Astrocyte of the cerebellum (primary cell): ENCODE measurements around the gene TXLNG.

Experiments
- DNase-seq: peaks from one replicate; pipeline ENCODE4 v3.0.0-alpha.2; 2011; ENCODE audit warnings: low read depth
- H3K4me3 ChIP-seq: 2 replicates; pipeline ENCODE4 v1.5.1; 2011; ENCODE audit warnings: mild to moderate bottlenecking, low read depth, low read length, moderate library complexity
- in situ Hi-C: cut with HindIII; loops from 2 replicates; pipeline ENCODE4 v1.10.0; 2017; ENCODE audit warnings: low sequenced_read_pairs
- TF ChIP-seq, protein P1 (sequence below): IDR thresholded peaks from 2 replicates; pipeline ENCODE4 v1.5.1; 2012; ENCODE audit warnings: low read length, low read depth, moderate library complexity, mild to moderate bottlenecking; ENCODE audit errors: missing control alignments

TXLNG gene

GRCh38 chrX:16797358-16797757, 11.1 kb downstream of the TXLNG start:
- TF ChIP-seq, protein P1, sequence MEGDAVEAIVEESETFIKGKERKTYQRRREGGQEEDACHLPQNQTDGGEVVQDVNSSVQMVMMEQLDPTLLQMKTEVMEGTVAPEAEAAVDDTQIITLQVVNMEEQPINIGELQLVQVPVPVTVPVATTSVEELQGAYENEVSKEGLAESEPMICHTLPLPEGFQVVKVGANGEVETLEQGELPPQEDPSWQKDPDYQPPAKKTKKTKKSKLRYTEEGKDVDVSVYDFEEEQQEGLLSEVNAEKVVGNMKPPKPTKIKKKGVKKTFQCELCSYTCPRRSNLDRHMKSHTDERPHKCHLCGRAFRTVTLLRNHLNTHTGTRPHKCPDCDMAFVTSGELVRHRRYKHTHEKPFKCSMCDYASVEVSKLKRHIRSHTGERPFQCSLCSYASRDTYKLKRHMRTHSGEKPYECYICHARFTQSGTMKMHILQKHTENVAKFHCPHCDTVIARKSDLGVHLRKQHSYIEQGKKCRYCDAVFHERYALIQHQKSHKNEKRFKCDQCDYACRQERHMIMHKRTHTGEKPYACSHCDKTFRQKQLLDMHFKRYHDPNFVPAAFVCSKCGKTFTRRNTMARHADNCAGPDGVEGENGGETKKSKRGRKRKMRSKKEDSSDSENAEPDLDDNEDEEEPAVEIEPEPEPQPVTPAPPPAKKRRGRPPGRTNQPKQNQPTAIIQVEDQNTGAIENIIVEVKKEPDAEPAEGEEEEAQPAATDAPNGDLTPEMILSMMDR: no peak
- in situ Hi-C loops: no loop called here
- peak; percentile 22 for DNase-seq
- H3K4me3 ChIP-seq: no peak overlapping the region

DNA sequence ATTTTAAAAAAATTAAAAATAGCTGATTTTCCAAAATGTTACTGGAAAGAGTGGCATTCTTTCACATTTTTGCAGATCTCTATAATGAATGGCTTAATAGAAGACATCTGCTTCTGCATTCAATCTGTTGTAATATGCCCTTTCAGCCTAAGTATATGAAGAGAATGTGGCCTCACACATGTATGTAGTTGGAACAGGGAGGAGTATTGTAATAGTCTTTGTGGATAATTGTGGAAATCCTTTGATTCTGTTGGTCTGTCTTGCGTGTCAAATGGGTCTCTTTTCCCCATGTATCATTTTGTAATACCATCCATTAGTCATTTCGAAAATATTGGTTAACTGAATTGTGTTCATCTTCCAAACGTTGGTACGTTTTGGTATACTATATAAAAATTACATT, 11.6 kb downstream of the TXLNG start:
- DNase-seq: no peak
- TF ChIP-seq, protein P1: no peak
- in situ Hi-C loops: no loop called here
- H3K4me3 ChIP-seq: no peak overlapping the region

GRCh38 chrX:16804923-16805464, 18.7 kb downstream of the TXLNG start:
- TF ChIP-seq, protein P1: no peak
- no peak overlapping the region for H3K4me3 ChIP-seq
- DNase-seq: no peak
- in situ Hi-C loops: no loop called here

DNA sequence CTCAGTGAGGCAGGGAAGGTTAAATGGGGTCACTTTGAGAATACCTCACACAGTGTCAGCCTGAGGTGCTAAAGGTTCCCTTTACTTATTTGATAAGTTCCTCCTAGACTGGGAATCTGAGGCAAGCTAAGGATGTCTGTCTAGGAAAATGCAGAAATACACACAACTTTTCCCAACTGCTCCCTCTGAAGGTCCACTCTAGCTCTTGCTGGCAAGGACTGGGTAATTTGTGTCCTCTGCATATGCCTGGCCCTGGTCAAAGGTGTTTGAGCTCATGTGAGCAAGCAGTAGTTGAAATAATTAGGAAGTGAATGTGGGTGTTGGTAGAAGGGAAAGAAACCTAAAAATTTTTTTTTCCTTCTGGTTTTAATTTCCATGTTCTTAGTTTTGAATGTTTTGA, 21.3 kb downstream of the TXLNG start:
- TF ChIP-seq, protein P1: peak; percentile 8
- in situ Hi-C loops: no loop called here
- DNase-seq: no peak
- no peak overlapping the region for H3K4me3 ChIP-seq

- peak overlapping the region; percentile 20 for H3K4me3 ChIP-seq
- DNase-seq: no peak
These were observed 21.8 kb downstream of the TXLNG start for GRCh38 chrX:16807976-16808542.

DNA sequence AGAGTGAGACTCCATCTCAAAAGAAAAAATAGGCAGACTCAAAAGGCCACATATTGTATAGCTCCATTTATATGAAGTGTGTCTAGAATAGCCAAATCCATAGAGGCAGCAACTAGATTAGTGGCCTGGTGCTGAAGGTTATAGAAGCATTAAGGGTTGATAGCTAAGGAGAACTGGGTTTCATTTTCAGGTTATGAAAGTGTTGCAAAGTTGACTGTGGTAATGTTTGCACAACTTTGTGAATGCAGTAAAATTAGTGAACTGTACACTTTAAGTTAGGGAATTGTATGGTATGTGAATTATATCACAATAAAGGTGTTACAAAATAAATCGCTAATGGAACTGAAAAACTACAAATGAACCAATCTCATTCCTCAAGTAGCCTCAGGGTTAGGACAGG, 28.3 kb downstream of the TXLNG start:
- no peak for DNase-seq
- no peak overlapping the region for H3K4me3 ChIP-seq
- in situ Hi-C loops: no loop called here
- TF ChIP-seq, protein P1: no peak

More at GRCh38 chrX:16807976-16808542, 21.8 kb downstream of the TXLNG start:
- in situ Hi-C loops: no loop called here
- TF ChIP-seq, protein P1: no peak

- DNase-seq: no peak
- no peak overlapping the region for H3K4me3 ChIP-seq
- in situ Hi-C loops: no loop called here
- TF ChIP-seq, protein P1: no peak
These were observed 33.4 kb downstream of the TXLNG start for GRCh38 chrX:16819634-16820033.
